Right lobe of liver (tissue), 4 donors: ENCODE data around the gene KIZ.

Source experiments
- POLR2A ChIP-seq: fragments of 450-650 bp; IDR thresholded peaks from one replicate; pipeline ENCODE4 v1.6.1; 2017; ENCODE audit warnings: antibody characterized with exemption, mild to moderate bottlenecking
- TF ChIP-seq, protein P1 (sequence below), 4 donors: fragments of 200-600 bp in 3 of 4; fragments of 450-650 bp in 1 of 4; IDR thresholded peaks; one replicate each; pipeline versions ENCODE4 v1.5.1 to v1.8.0; 2016 to 2022; ENCODE audit warnings: antibody characterized with exemption in 4 of 4, mild to moderate bottlenecking in 2 of 4
- donor health status: DM: no; HTN: no; CAD: no.
- donor health status: DM: no; HTN: no; CAD: no.
- donor health status: DM: no; HTN: yes; CAD: no.

DNA sequence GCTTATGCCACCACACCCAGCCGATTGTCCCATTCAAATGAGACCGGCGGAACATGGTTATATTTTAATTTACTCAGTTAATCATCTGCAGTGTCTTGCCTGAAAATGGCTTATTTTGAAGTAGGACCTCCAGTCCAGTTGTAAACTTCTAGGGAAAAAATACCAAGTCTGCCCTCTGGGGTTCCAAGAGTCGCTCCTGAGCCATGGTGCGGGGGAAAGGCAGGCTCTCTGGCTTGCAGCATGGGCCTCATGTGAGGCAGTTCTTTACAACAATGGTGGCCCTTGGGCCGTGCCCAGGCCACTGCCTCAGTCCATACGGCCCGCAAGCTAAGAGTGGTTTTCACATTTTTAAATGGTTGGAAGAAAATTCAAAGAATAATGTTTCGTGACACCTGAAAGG lies 114.5 kb downstream of the KIZ start:
- TF ChIP-seq, protein P1, sequence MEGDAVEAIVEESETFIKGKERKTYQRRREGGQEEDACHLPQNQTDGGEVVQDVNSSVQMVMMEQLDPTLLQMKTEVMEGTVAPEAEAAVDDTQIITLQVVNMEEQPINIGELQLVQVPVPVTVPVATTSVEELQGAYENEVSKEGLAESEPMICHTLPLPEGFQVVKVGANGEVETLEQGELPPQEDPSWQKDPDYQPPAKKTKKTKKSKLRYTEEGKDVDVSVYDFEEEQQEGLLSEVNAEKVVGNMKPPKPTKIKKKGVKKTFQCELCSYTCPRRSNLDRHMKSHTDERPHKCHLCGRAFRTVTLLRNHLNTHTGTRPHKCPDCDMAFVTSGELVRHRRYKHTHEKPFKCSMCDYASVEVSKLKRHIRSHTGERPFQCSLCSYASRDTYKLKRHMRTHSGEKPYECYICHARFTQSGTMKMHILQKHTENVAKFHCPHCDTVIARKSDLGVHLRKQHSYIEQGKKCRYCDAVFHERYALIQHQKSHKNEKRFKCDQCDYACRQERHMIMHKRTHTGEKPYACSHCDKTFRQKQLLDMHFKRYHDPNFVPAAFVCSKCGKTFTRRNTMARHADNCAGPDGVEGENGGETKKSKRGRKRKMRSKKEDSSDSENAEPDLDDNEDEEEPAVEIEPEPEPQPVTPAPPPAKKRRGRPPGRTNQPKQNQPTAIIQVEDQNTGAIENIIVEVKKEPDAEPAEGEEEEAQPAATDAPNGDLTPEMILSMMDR (IDR thresholded peaks at IDR 0.05): no peak
- TF ChIP-seq POLR2A: no peak
